IPS-20b (cell line): ENCODE data around the gene ZBED6.
"Not testable (repeated sequence)": the region's sequence is repeated elsewhere in the genome, so short reads cannot be mapped to it uniquely, and the experiment has no call there.

Source experiments
- H3K27ac ChIP-seq: one replicate; pipeline ENCODE4 v1.5.1; 2013; ENCODE audit warnings: low read length
- H3K27me3 ChIP-seq: 2 replicates; pipeline ENCODE4 v1.6.1; 2013; ENCODE audit warnings: mild to moderate bottlenecking, low read length, inconsistent platforms; ENCODE audit not compliant: insufficient read depth
- H3K36me3 ChIP-seq: 2 replicates; pipeline ENCODE4 v1.6.1; 2013; ENCODE audit warnings: low read depth, mild to moderate bottlenecking, inconsistent platforms, low read length, moderate library complexity; ENCODE audit not compliant: insufficient read depth
- H3K4me1 ChIP-seq: 2 replicates; pipeline ENCODE4 v1.6.1; 2013; ENCODE audit warnings: mild to moderate bottlenecking, control low read depth, inconsistent platforms, low read length, moderate library complexity; ENCODE audit not compliant: insufficient read depth
- H3K4me3 ChIP-seq: 2 replicates; pipeline ENCODE4 v1.5.1; 2013; ENCODE audit warnings: mild to moderate bottlenecking, low read length, inconsistent platforms
- H3K9ac ChIP-seq: 2 replicates; pipeline ENCODE4 v1.6.1; 2013; ENCODE audit warnings: low read depth, mild to moderate bottlenecking, inconsistent platforms, low read length, moderate library complexity
- H3K9me3 ChIP-seq: 2 replicates; pipeline ENCODE4 v1.6.1; 2013; ENCODE audit warnings: mild to moderate bottlenecking, low read depth, low read length, inconsistent platforms; ENCODE audit not compliant: insufficient read depth

ZBED6 gene

DNA sequence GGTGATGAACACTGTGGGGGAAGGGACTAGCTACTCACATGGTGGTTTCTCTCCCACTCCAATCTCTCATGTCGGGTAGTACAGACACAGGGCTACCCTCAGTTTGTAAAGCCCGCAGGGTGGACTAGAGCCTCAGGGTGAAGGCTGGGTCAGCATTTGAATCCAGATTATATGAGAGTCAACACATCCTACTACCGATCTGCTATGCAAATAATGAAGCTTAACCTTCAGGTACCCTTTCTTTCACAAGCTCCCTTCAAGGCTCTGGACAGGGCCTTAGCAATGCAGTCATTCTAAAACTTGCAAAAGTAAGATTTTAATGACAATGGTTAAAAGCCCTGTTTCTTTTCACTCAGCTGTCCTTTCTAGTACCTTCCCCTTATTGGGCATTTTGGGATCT lies 5.5 kb upstream of the ZBED6 start:
- no peak overlapping the region for H3K9ac ChIP-seq
- H3K4me1 ChIP-seq, result peaks cover 11% of the 10 kb centered on the region; the same call in 1 of the 2 replicates
- H3K27ac ChIP-seq, result no peak overlapping the region
- no peaks in the 10 kb centered on the region for H3K9me3 ChIP-seq
- no peak overlapping the region for H3K4me3 ChIP-seq
- H3K36me3 ChIP-seq, result no peaks in the 10 kb centered on the region
- H3K27me3 ChIP-seq, result no peaks in the 10 kb centered on the region

DNA sequence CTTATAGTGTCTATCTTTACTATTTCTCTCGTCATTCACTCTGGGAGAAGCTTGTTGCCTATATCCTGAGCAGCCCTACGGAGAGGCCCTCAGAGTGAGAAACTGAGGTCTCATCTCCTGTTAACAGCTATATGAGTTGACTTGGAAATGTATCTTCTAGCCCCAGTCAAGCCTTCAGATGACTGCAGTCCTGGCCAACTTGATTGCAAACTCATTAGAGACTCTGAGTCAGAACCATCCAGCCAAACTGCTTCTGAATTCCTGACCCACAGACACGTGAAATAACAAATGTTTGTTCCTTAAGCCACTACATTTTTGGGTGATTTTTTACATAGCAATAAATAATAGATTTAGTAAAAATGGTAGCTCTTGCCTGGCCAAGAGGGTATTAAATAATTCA lies 3.9 kb upstream of the ZBED6 start:
- no peak overlapping the region for H3K4me3 ChIP-seq
- no peak overlapping the region for H3K27ac ChIP-seq
- no peaks in the 10 kb centered on the region for H3K27me3 ChIP-seq
- H3K4me1 ChIP-seq, result peaks cover 13% of the 10 kb centered on the region; the same call in 1 of the 2 replicates
- H3K9ac ChIP-seq, result no peak overlapping the region
- peaks cover under 1% of the 10 kb centered on the region; the same call in 1 of the 2 replicates for H3K36me3 ChIP-seq
- no peaks in the 10 kb centered on the region for H3K9me3 ChIP-seq

DNA sequence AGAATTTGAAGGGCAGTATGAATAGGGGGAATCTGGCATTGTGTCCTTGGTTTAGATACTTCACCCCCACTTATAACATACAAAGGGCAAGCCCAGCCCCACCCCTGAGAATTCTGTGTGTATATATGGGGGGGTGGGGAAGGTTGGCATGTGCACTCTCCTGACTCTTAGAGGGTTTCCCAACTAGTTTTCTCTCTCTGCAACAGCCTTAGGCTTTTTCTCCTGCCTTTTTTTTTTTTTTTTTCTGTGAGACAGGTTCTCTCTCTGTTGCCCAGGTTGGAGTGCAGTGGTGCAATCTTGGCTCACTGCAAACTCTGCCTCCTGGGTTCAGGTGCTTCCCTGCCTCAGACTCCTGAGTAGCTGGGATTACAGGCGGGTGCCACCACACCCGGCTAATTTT lies 2.9 kb upstream of the ZBED6 start:
- Histone ChIP-seq H3K4me3 (no peak overlapping the region), H3K9me3 (no peaks in the 10 kb centered on the region; the same call in 1 of the 2 replicates), H3K9ac (no peak overlapping the region), H3K36me3 (peaks cover 10% of the 10 kb centered on the region), H3K27ac (no peak overlapping the region), H3K27me3 (no peaks in the 10 kb centered on the region), H3K4me1 (peaks cover 21% of the 10 kb centered on the region)

DNA sequence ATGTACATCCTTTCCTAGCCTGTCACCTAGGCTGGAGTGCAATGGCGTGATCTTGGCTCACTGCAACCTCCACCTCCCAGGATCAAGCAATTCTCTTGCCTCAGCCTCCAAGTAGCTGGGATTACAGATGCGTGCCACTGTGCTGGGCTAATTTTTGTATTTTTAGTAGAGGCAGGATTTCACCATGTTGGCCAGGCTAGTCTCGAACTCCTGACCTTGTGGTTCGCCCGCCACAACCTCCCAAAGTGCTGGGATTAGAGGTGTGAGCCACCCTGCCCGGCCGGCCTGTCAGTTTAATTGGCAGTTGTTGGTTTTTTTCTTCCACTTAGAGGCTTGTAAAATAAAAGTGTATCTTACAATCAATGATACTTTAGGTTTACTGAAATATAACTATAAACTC lies 1.9 kb upstream of the ZBED6 start:
- Histone ChIP-seq H3K4me1 (peaks cover 21% of the 10 kb centered on the region), H3K36me3 (peaks cover 21% of the 10 kb centered on the region)
- H3K9ac ChIP-seq, H3K27ac ChIP-seq, H3K9me3 ChIP-seq, H3K4me3 ChIP-seq, H3K27me3 ChIP-seq: not testable (repeated sequence)

DNA sequence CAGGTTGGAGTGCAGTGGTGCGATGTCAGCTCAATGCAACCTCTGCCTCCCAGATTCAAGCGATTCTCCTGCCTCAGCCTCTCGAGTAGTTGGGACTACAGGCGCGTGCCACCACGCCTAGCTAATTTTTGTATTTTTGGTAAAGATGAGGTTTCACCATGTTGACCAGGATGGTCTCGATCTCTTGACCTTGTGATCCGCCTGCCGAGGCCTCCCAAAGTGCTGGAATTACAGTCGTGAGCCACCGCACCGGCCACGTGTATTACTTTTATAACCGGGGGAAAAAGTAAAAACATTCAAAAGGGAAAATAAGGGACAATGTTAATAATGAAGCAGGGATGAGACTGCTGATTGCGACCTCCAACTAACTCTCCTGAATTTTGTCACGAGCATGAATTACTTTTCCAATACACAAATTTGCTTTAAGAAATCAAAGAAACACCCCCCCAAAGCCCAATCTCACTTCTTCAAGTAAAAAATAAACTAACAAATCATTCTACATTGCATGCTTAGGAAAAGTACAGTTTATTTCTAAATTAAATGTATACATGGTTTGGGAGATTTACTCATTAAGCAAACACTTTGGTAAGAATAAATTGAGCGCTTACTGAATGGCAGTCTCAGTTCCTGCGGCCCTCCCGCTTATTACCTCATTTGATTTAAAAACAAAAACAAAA lies 521 bp upstream of the ZBED6 start:
- H3K4me1 ChIP-seq, result peaks cover 15% of the 10 kb centered on the region
- peak overlapping the region; percentile 100; the same call in 1 of the 2 replicates for H3K9ac ChIP-seq
- peak overlapping the region; percentile 98 for H3K4me3 ChIP-seq
- H3K27me3 ChIP-seq, result no peaks in the 10 kb centered on the region
- peak overlapping the region; percentile 72 for H3K27ac ChIP-seq
- peaks cover 35% of the 10 kb centered on the region for H3K36me3 ChIP-seq
- peaks cover 3% of the 10 kb centered on the region; the same call in 1 of the 2 replicates for H3K9me3 ChIP-seq

DNA sequence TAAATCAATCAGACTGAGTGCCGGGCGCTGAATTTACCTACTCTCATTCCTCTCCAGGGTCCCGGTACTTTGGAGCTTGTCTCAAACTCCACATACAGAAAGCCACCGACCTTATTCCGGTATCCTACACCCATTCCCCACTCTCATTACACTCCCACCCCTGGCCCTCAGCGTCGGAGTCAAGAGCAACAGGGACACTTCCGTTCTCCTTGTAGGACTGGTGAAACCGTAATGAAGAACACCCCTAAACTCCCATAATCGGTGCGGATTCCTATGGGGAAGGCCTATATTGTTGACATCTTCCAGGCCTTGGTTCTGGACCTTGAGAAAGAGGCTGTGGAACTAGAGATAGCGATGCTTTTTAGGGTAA lies 798 bp downstream of the ZBED6 start:
- peak overlapping the region; percentile 98 for H3K4me3 ChIP-seq
- H3K9me3 ChIP-seq, result peaks cover 3% of the 10 kb centered on the region; the same call in 1 of the 2 replicates
- peak overlapping the region; percentile 100 for H3K9ac ChIP-seq
- H3K27ac ChIP-seq, result peak overlapping the region; percentile 100
- peaks cover 42% of the 10 kb centered on the region for H3K36me3 ChIP-seq
- peaks cover 12% of the 10 kb centered on the region for H3K4me1 ChIP-seq
- H3K27me3 ChIP-seq, result no peaks in the 10 kb centered on the region

DNA sequence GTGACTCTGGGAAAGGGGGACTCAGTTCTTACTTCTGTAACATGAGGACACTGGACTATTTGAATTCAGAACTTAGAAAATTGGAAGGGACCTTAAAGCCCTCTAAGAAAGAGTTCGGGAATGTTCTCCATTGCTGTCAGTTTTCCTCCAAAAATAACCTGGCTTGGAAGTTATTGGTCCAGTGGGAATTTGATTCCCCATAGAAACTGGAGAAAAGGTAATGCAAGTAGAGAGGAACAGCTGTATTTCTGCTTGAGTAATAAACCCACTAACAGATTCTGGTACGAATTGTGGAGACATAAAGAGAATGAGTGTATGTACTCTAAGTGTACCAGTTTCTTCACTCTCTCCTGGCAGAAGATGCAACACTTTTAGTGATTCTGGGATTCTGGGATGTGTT lies 1.8 kb downstream of the ZBED6 start:
- Histone ChIP-seq H3K9ac (peak overlapping the region; percentile 100; the same call in 1 of the 2 replicates), H3K4me1 (peaks cover 12% of the 10 kb centered on the region), H3K4me3 (peak overlapping the region; percentile 98), H3K9me3 (peaks cover 3% of the 10 kb centered on the region; the same call in 1 of the 2 replicates), H3K27ac (no peak overlapping the region), H3K36me3 (peaks cover 52% of the 10 kb centered on the region), H3K27me3 (no peaks in the 10 kb centered on the region)

DNA sequence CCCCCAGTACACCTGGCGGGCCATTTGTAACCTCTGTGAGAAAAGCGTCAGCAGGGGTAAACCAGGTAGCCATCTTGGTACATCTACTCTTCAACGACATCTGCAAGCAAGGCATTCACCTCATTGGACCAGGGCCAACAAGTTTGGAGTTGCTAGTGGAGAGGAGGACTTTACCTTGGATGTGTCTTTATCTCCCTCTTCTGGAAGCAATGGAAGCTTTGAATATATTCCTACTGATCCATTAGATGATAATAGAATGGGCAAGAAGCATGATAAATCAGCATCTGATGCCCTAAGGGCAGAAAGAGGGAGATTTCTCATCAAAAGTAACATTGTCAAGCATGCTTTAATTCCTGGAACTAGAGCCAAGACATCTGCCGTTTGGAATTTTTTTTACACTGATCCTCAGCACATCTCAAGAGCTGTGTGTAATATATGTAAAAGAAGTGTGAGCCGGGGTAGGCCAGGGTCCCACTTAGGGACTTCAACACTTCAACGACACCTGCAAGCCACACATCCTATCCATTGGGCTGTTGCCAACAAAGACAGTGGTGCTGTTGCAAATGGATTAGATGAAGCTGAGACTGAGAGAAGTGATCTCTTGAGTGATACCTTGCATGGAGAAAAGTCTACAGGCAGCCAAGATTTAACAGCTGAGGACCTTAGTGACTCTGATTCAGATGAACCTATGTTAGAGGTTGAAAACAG lies 2.7 kb downstream of the ZBED6 start:
- Histone ChIP-seq H3K9ac (no peak overlapping the region), H3K27ac (no peak overlapping the region), H3K9me3 (peaks cover 3% of the 10 kb centered on the region; the same call in 1 of the 2 replicates), H3K36me3 (peaks cover 59% of the 10 kb centered on the region), H3K4me3 (no peak overlapping the region), H3K27me3 (no peaks in the 10 kb centered on the region), H3K4me1 (peaks cover 12% of the 10 kb centered on the region)

DNA sequence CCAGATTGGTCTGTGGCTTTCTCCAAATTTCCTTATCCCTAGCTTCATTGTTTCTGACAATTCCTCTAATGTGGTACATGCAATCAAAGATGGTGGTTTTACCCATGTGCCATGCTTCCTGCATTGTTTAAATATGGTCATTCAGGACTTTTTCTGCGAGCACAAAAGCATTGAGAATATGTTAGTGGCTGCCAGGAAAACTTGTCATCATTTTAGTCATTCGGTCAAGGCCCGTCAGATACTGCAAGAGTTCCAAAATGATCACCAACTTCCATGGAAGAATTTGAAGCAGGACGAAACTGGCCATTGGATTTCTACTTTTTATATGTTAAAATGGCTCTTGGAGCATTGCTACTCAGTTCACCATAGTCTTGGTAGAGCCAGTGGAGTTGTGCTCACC lies 3.7 kb downstream of the ZBED6 start:
- H3K9ac ChIP-seq, result no peak overlapping the region
- peaks cover 67% of the 10 kb centered on the region for H3K36me3 ChIP-seq
- no peaks in the 10 kb centered on the region for H3K27me3 ChIP-seq
- H3K27ac ChIP-seq, result no peak overlapping the region
- H3K4me3 ChIP-seq, result no peak overlapping the region
- H3K9me3 ChIP-seq, result peaks cover 3% of the 10 kb centered on the region; the same call in 1 of the 2 replicates
- peaks cover 12% of the 10 kb centered on the region for H3K4me1 ChIP-seq

DNA sequence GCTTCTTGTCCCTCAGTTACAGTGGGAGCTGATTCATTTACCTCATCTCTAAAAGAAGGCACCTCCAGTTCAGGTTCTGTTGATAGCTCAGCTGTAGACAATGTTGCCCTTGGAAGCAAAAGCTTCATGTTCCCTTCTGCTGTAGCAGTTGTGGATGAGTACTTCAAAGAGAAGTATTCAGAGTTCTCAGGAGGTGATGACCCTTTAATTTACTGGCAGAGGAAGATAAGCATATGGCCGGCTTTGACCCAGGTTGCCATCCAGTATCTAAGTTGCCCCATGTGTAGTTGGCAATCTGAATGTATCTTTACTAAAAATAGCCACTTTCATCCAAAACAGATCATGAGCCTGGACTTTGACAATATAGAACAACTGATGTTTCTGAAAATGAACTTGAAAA lies 4.5 kb downstream of the ZBED6 start:
- Histone ChIP-seq H3K27ac (no peak overlapping the region), H3K4me3 (no peak overlapping the region), H3K9ac (no peak overlapping the region), H3K27me3 (no peaks in the 10 kb centered on the region), H3K36me3 (peaks cover 71% of the 10 kb centered on the region), H3K4me1 (peaks cover 11% of the 10 kb centered on the region), H3K9me3 (peaks cover 3% of the 10 kb centered on the region; the same call in 1 of the 2 replicates)

DNA sequence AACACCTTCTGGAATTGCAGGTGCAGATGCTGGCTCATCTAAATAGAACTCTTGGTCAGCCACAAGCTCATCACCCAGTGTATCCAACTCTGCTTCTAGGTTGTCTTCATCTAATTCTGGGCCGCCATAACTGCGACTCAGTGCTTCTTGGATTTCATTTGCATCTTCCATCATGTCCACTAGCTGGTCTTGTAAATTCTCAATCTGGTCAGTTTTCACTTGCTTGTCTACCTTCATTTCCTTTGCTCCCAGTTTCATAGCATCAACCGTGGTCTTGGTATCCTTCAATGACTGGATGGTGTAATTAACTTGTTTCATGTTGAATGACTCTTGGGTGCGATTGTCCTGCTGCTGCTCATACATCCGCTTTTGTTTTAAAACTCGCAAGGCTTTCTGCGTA lies 10.3 kb downstream of the ZBED6 start:
- H3K27ac ChIP-seq, result no peak overlapping the region
- no peaks in the 10 kb centered on the region for H3K4me1 ChIP-seq
- H3K9ac ChIP-seq, result no peak overlapping the region
- H3K4me3 ChIP-seq, result no peak overlapping the region
- H3K9me3 ChIP-seq, result no peaks in the 10 kb centered on the region
- no peaks in the 10 kb centered on the region for H3K27me3 ChIP-seq
- peaks cover 64% of the 10 kb centered on the region for H3K36me3 ChIP-seq

DNA sequence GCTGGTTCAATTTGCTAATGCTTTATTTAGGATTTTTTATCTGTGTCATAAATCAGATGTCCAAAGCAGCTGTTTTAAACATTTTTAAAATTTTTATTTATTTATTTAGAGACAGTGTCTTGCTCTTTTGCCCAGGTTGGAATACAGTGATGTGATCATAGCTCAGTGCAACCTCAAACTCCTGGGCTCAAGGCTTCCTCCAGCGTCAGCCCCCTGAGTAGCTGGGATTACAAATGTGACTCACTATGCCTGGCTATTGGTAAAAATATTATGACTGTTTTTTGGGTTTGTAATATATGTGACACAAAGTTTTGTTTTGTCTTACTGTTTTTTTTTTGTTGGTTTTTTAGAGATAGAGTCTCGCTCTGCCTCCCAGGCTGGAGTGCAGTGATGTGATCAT lies 11.8 kb downstream of the ZBED6 start:
- H3K36me3 ChIP-seq, result peaks cover 52% of the 10 kb centered on the region
- H3K27ac ChIP-seq, result no peak overlapping the region
- H3K9me3 ChIP-seq, result no peaks in the 10 kb centered on the region
- H3K27me3 ChIP-seq, result no peaks in the 10 kb centered on the region
- H3K4me3 ChIP-seq, result no peak overlapping the region
- H3K4me1 ChIP-seq, result no peaks in the 10 kb centered on the region
- H3K9ac ChIP-seq, result no peak overlapping the region
